ENCODE data around the gene ATP1A1.

- TF ChIP-seq CTCF (IDR thresholded peaks at IDR 0.05) (no peak), POLR2A (IDR thresholded peaks at IDR 0.05) (no peak), POLR2AphosphoS5 (IDR thresholded peaks at IDR 0.05) (no peak), EP300 (IDR thresholded peaks at IDR 0.05) (no peak)
These were observed 25.3 kb upstream of the ATP1A1 start for GRCh38 chr1:116347696-116348095.

All from gastroesophageal sphincter (tissue), 3 donors.